HG03378 (cell line): ENCODE results near the gene TBC1D19.
A peak's percentile ranks its signal among the peaks of the same experiment; 100 is the strongest.
"Not testable (repeated sequence)": the region's sequence is repeated elsewhere in the genome, so short reads cannot be mapped to it uniquely, and the experiment has no call there.

Experiments used
- ATAC-seq: cut with Tn5 transposase; IDR thresholded peaks from one replicate; pipeline ENCODE4 v1.9.1; 2021; ENCODE audit warnings: mild to moderate bottlenecking, moderate library complexity; ENCODE audit not compliant: unreplicated experiment

TBC1D19 gene

GRCh38 chr4:26679040-26679695, 95.3 kb downstream of the TBC1D19 start:
- ATAC-seq: not testable (repeated sequence)

- no peak for ATAC-seq
Observed at GRCh38 chr4:26682436-26682835, 98.6 kb downstream of the TBC1D19 start.

GRCh38 chr4:26685250-26685649, 101.4 kb downstream of the TBC1D19 start:
- ATAC-seq: no peak

GRCh38 chr4:26687728-26688127, 103.8 kb downstream of the TBC1D19 start:
- ATAC-seq: no peak

GRCh38 chr4:26690506-26690905, 106.6 kb downstream of the TBC1D19 start:
- ATAC-seq: no peak

- ATAC-seq: no peak
Observed at GRCh38 chr4:26692014-26692726, 108.3 kb downstream of the TBC1D19 start.

GRCh38 chr4:26694131-26694530, 110.2 kb downstream of the TBC1D19 start:
- not testable (repeated sequence) for ATAC-seq

GRCh38 chr4:26700110-26700509, 116.2 kb downstream of the TBC1D19 start:
- no peak for ATAC-seq

GRCh38 chr4:26701095-26701494, 117.2 kb downstream of the TBC1D19 start:
- no peak for ATAC-seq

GRCh38 chr4:26701786-26702227, 117.9 kb downstream of the TBC1D19 start:
- no peak for ATAC-seq

- no peak for ATAC-seq
Observed at GRCh38 chr4:26707342-26707741, 123.5 kb downstream of the TBC1D19 start.

GRCh38 chr4:26709246-26709645, 125.4 kb downstream of the TBC1D19 start:
- no peak for ATAC-seq

GRCh38 chr4:26713563-26714151, 129.8 kb downstream of the TBC1D19 start:
- ATAC-seq: no peak

GRCh38 chr4:26715636-26716242, 131.9 kb downstream of the TBC1D19 start:
- peak; percentile 66 for ATAC-seq

GRCh38 chr4:26717332-26717731, 133.4 kb downstream of the TBC1D19 start:
- ATAC-seq: no peak

- ATAC-seq: no peak
Observed at GRCh38 chr4:26719954-26720552, 136.2 kb downstream of the TBC1D19 start.

GRCh38 chr4:26721685-26722084, 137.8 kb downstream of the TBC1D19 start:
- no peak for ATAC-seq

- peak; percentile 98 for ATAC-seq
Observed at GRCh38 chr4:26723216-26723615, 139.3 kb downstream of the TBC1D19 start.

- ATAC-seq: no peak
Observed at GRCh38 chr4:26724534-26724933, 140.7 kb downstream of the TBC1D19 start.

- no peak for ATAC-seq
Observed at GRCh38 chr4:26726655-26727387, 142.9 kb downstream of the TBC1D19 start.

GRCh38 chr4:26727844-26728243, 144.0 kb downstream of the TBC1D19 start:
- ATAC-seq: no peak
